Metanephros (tissue), 2 donors: ENCODE data around the gene FBXW9. TPM values are rescaled to one million over a fixed set of nuclear protein-coding genes. Genes with fewer than 3 reads are reported as not detected.

Source experiments
- small RNA-seq: library from RNA; depleted of rRNA; stranded (forward); fragments of <200 nt; gene quantifications from one replicate; pipeline ENCODE3, GENCODE V24; 2014; ENCODE audit warnings: low replicate concordance
- total RNA-seq: library from RNA; depleted of rRNA; stranded (reverse); fragments of >200 nt; gene quantifications from one replicate; pipeline ENCODE4 v1.2.3, GENCODE V29; 2014

Gene FBXW9
- total RNA-seq = 13.4 TPM

GRCh38 chr19:12696366-12697335 is at the start of gene FBXW9:
Gene FBXW9 (minus strand): TSS chr19:12696631. CDS start chr19:12696581, 50 bp downstream.

GRCh38 chr19:12736995-12737834 is 40.8 kb upstream of the FBXW9 start, which contains the start of gene GET3:
Gene GET3 (plus strand): TSS chr19:12737497. CDS start chr19:12737506, 9 bp downstream.

GRCh38 chr19:12723641-12724426 is 27.4 kb upstream of the FBXW9 start, which contains the start of gene TNPO2:
Gene TNPO2 (minus strand): TSS chr19:12723932. CDS start chr19:12720977, 2,955 bp downstream.

GRCh38 chr19:12687496-12688196 is 8.8 kb downstream of the FBXW9 start, which contains the start of gene GNG14:
Gene GNG14 (plus strand): TSS chr19:12687998. CDS start chr19:12688049, 51 bp downstream.

GRCh38 chr19:12681074-12681987 is 15.1 kb downstream of the FBXW9 start, which contains the start of gene DHPS:
Gene DHPS (minus strand): TSS chr19:12681880. CDS start chr19:12681766, 114 bp downstream.

GRCh38 chr19:12666265-12667048 is 30.0 kb downstream of the FBXW9 start, which contains the start of the genes MAN2B1 and WDR83:
Gene MAN2B1 (minus strand): TSS chr19:12666742. CDS start chr19:12666701, 41 bp downstream.
Gene WDR83 (plus strand): TSS chr19:12666807. CDS start chr19:12669791, 2,984 bp downstream.

Small RNAs within 50 kb of the gene (small RNA-seq; reads per million reads assigned to genes)
- gene SNORD41 = 93.2 reads per million, percentile 97 among the genes with 10 or more reads in this experiment

Other genes starting within 250 kb of the FBXW9 start
- gene ZNF709, start 211.8 kb downstream of the FBXW9 start, total RNA-seq = 13.7 TPM
- 24.9 TPM for gene ZNF564, start 145.1 kb downstream of the FBXW9 start, total RNA-seq
- 11.2 TPM for gene ZNF490, start 85.8 kb downstream of the FBXW9 start, total RNA-seq
- gene ZNF791, start 85.7 kb downstream of the FBXW9 start, total RNA-seq = 21.5 TPM
- gene MAN2B1, start 29.9 kb downstream of the FBXW9 start, total RNA-seq = 52.4 TPM
- gene WDR83, start 29.8 kb downstream of the FBXW9 start, total RNA-seq = 12.7 TPM
- gene DHPS, start 14.8 kb downstream of the FBXW9 start, total RNA-seq = 85.2 TPM
- not detected for gene GNG14, start 8.6 kb downstream of the FBXW9 start, total RNA-seq
- gene TNPO2, start 27.3 kb upstream of the FBXW9 start, total RNA-seq = 75.0 TPM
- 87.8 TPM for gene TRIR, start 38.1 kb upstream of the FBXW9 start, total RNA-seq
- 48.2 TPM for gene GET3, start 40.9 kb upstream of the FBXW9 start, total RNA-seq
- gene BEST2, start 55.2 kb upstream of the FBXW9 start, total RNA-seq = not detected
- gene HOOK2, start 78.9 kb upstream of the FBXW9 start, total RNA-seq = 55.4 TPM
- 219 TPM for gene JUNB, start 94.9 kb upstream of the FBXW9 start, total RNA-seq
- gene PRDX2, start 105.2 kb upstream of the FBXW9 start, total RNA-seq = 324 TPM
- not detected for gene THSD8, start 105.4 kb upstream of the FBXW9 start, total RNA-seq
- gene RNASEH2A, start 110.0 kb upstream of the FBXW9 start, total RNA-seq = 14.4 TPM
- not detected for gene RTBDN, start 137.9 kb upstream of the FBXW9 start, total RNA-seq
- gene MAST1, start 141.9 kb upstream of the FBXW9 start, total RNA-seq = 1.1 TPM
- 15.4 TPM for gene DNASE2, start 184.8 kb upstream of the FBXW9 start, total RNA-seq
- 7.1 TPM for gene KLF1, start 190.6 kb upstream of the FBXW9 start, total RNA-seq
- 45.0 TPM for gene GCDH, start 194.5 kb upstream of the FBXW9 start, total RNA-seq
- gene SYCE2, start 222.7 kb upstream of the FBXW9 start, total RNA-seq = 1.4 TPM
- 49.1 TPM for gene FARSA, start 237.1 kb upstream of the FBXW9 start, total RNA-seq
- gene CALR, start 242.0 kb upstream of the FBXW9 start, total RNA-seq = 525 TPM
- gene RAD23A, start 249.2 kb upstream of the FBXW9 start, total RNA-seq = 77.2 TPM